Activated CD8-positive, alpha-beta T cell treated with anti-CD3 and anti-CD28 coated beads for 36 hours (primary cell): ENCODE data around the gene HS3ST6. TPM values are rescaled to one million over a fixed set of nuclear protein-coding genes. Genes with fewer than 3 reads are reported as not detected.

Experiments
- ATAC-seq: fragments of 200-7000 bp; cut with Tn5 transposase; one replicate; pipeline ENCODE4 v1.10.0; 2021; ENCODE audit warnings: mild to moderate bottlenecking, moderate library complexity
- CTCF ChIA-PET: fragments of 350-600 bp; sonication (Branson Sonifier 250); formaldehyde crosslinking; loops from one replicate; lab custom pipeline; 2021; ENCODE audit warnings: antibody characterized with exemption; lab: Charles Lee
- POLR2A ChIA-PET: fragments of 350-600 bp; sonication (Branson Sonifier 250); formaldehyde crosslinking; loops from one replicate; lab custom pipeline; 2021; ENCODE audit warnings: antibody characterized with exemption; lab: Charles Lee
- DNase-seq: peaks from one replicate; pipeline ENCODE4 v3.0.0-alpha.2; 2020
- H3K27ac Mint-ChIP-seq: one replicate; pipeline ENCODE4 v1.8.0; 2021; ENCODE audit warnings: mild to moderate bottlenecking, mixed read lengths
- H3K27me3 Mint-ChIP-seq: one replicate; pipeline ENCODE4 v1.8.0; 2021; ENCODE audit warnings: mixed read lengths
- H3K36me3 Mint-ChIP-seq: one replicate; pipeline ENCODE4 v1.8.0; 2021; ENCODE audit warnings: low read depth, mixed read lengths
- H3K4me1 Mint-ChIP-seq: one replicate; pipeline ENCODE4 v1.8.0; 2021; ENCODE audit warnings: low read depth, mixed read lengths
- H3K4me3 Mint-ChIP-seq: one replicate; pipeline ENCODE4 v1.8.0; 2021; ENCODE audit warnings: mild to moderate bottlenecking, moderate library complexity, mixed read lengths
- H3K9me3 Mint-ChIP-seq: one replicate; pipeline ENCODE4 v1.8.0; 2021; ENCODE audit warnings: mixed read lengths
- intact Hi-C: fragments of 100-400 bp; cut with micrococcal nuclease; formaldehyde crosslinking; loops from one replicate; pipeline ENCODE4 v1.10.0; 2022
- total RNA-seq, 2 experiments: library from RNA; stranded (reverse); gene quantifications; one replicate each; pipeline ENCODE4 v1.2.3, GENCODE V29; 2021
- TF ChIP-seq, protein P1 (sequence below): fragments of 200-600 bp; IDR thresholded peaks from one replicate; pipeline ENCODE4 v1.8.0; 2022; ENCODE audit warnings: antibody characterized with exemption, mild to moderate bottlenecking

HS3ST6 gene
- total RNA-seq, 2 experiments from 2014 or later: not detected

DNA sequence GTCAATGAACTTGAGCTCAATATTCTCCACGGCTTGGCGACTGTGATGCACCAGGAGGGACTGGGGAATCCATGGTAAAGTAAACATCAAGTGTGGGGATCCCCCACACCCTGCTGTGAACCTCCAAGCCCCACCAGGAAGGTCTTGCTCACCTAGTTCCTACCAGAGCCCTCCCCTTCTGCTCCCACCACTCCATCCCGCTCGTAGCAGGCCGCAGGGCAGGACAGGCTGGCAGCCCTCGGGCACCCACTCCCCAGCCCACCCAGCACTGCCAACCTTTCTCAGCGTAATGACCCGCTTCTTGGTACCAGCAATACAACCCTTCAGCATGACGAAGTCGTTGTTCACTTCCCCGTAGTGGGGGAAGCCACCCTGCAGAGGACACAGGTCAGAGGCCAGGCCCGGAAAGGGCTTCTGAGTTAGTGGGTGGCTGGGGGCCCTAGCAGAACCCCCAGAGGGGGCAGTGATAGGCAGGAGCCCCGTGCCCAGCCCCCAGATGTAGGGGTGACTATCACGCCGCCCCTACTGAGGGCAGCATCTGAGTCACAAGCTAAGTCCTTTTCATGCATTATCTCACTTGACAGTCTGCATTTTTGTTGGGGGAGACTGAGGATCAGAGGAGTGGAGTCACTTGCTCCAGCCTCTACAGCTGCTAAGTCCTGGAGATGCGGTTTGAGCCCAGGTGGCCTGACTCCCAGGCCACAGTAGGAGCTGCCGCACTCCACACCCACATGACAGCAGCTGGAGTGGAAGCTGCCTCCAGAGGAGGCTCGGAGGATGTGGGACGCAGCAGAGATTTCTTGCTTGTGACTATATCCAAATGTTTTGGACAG is 27.6 kb upstream of the HS3ST6 start:
- H3K4me1 Mint-ChIP-seq: peaks cover 23% of the 10 kb centered on the region
- ChIA-PET CTCF (interaction anchor here (1.2 kb wide), 1 partner anchor 19 kb away, joined by 3 read pairs; the partner anchor contains the start of gene RPS2), POLR2A (interaction anchor here (0.9 to 9.2 kb wide), 4 partner anchors 11 to 207 kb away, joined by 3 to 113 read pairs (median 4); partner anchors contain the start of genes NDUFB10, RNF151 and RPS2)
- no peaks in the 10 kb centered on the region for H3K27me3 Mint-ChIP-seq
- H3K4me3 Mint-ChIP-seq: no peak overlapping the region
- no peaks in the 10 kb centered on the region for H3K9me3 Mint-ChIP-seq
- TF ChIP-seq, protein P1, sequence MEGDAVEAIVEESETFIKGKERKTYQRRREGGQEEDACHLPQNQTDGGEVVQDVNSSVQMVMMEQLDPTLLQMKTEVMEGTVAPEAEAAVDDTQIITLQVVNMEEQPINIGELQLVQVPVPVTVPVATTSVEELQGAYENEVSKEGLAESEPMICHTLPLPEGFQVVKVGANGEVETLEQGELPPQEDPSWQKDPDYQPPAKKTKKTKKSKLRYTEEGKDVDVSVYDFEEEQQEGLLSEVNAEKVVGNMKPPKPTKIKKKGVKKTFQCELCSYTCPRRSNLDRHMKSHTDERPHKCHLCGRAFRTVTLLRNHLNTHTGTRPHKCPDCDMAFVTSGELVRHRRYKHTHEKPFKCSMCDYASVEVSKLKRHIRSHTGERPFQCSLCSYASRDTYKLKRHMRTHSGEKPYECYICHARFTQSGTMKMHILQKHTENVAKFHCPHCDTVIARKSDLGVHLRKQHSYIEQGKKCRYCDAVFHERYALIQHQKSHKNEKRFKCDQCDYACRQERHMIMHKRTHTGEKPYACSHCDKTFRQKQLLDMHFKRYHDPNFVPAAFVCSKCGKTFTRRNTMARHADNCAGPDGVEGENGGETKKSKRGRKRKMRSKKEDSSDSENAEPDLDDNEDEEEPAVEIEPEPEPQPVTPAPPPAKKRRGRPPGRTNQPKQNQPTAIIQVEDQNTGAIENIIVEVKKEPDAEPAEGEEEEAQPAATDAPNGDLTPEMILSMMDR: no peak
- intact Hi-C loops: no loop called here
- no peak overlapping the region for H3K27ac Mint-ChIP-seq
- ATAC-seq (no peak), DNase-seq (no peak)
- no peaks in the 10 kb centered on the region for H3K36me3 Mint-ChIP-seq

DNA sequence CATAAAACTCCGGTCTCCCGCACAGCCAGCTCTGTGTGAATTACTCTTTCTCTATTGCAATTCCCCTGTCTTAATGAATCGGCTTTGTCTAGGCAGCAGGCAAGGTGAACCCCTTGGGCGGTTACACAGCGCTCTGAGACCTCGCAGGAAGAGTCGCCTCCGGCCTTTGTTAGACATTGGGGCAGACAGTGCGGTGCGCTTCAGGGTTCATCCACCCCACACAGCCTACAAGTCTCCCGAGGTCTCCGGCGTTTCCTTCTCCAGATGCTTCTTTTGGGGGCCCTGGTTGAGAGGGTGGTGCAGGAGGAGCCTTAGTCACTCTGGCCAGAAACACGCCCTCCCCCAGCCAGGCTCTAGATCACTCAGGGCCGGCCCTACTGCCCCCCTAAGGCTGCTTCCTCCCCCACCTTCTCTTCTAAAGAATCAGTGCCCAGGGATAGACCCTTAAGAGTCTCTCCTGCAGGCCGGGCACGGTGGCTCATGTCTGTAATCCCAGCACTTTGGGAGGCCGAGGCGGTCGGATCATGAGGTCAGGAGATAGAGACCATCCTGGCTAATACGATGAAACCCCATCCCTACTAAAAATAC is 26.5 kb upstream of the HS3ST6 start:
- TF ChIP-seq, protein P1: no peak
- ChIA-PET POLR2A (interaction anchor here (1.1 to 9.2 kb wide), 3 partner anchors 10 to 208 kb away, joined by 3 to 113 read pairs (median 4); partner anchors contain the start of genes NDUFB10, RNF151 and RPS2), CTCF (interaction anchor here (1.5 kb wide), 1 partner anchor 16 kb away, joined by 8 read pairs; no protein-coding TSS in a partner anchor)
- H3K9me3 Mint-ChIP-seq: no peaks in the 10 kb centered on the region
- H3K4me1 Mint-ChIP-seq: peaks cover 23% of the 10 kb centered on the region
- H3K36me3 Mint-ChIP-seq: no peaks in the 10 kb centered on the region
- peak overlapping the region; percentile 82 for H3K4me3 Mint-ChIP-seq
- intact Hi-C loops: no loop called here
- H3K27me3 Mint-ChIP-seq: no peaks in the 10 kb centered on the region
- ATAC-seq (no peak), DNase-seq (no peak)
- H3K27ac Mint-ChIP-seq: no peak overlapping the region

DNA sequence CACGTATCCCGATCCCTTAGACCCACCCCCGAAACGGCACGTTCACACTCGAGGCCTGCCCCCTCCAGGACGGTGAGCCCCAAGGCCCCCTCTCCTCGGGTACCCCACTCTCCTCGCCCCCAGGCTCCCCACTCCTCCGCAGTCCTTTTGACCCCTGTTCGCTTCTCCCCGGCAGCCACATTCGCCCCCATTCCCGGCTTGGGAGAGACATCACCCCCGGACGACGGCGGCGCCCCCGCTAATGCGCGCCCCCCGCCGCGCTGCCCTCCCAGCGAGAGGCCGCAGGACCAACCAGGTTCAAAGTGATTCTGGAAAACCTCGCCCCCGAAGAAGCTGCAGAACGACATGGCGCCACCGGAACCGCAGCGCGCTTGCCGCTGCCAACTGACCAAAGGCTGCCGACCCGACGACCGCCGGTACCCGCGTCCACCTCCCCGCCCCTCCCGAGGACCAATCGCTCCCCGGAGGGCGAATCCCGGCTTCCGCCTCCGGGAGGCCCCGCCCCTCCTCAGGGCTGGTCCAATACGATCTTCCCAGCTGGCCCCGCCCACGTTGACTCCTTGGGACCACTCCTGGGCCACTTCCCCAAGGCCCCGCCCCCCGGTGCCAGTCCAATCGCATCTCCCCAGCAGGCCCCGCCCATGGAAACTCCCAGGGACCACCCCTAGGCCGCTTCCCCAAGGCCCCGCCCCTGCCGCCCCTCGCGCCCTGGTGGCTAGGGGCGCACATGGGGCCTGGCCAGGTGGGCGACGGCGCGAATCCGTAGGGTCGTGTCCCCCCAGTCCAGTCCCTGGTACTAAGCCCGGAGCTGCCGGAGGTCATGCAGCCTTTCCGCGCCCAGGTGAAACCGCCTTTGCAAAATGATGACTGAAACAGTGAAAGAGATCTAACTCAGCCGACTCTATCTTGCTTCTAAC is 24.9 kb upstream of the HS3ST6 start, which contains the start of gene MSRB1:
Gene MSRB1 (minus strand): TSS at position 390 of the 917 bp plus-strand sequence. CDS start 43 bp downstream, at position 347.
- POLR2A ChIA-PET: interaction anchor here (0.6 to 9.2 kb wide), 5 partner anchors 20 to 1721 kb away, joined by 3 to 113 read pairs (median 3); partner anchors contain the start of genes NDUFB10, RNF151 and RPS2
- Mint-ChIP-seq H3K9me3 (no peaks in the 10 kb centered on the region), H3K36me3 (peaks cover 4% of the 10 kb centered on the region), H3K27me3 (no peaks in the 10 kb centered on the region), H3K4me3 (peak within 1 kb of the TSS; percentile 82), H3K27ac (peak within 1 kb of the TSS; percentile 86), H3K4me1 (peaks cover 23% of the 10 kb centered on the region)
- TF ChIP-seq, protein P1: no peak
- intact Hi-C loops: no loop called here
- peak; percentile 100 for DNase-seq
- ATAC-seq: peak; percentile 99
- CTCF ChIA-PET: interaction anchor here (1.0 to 1.5 kb wide), 5 partner anchors 10 to 237 kb away, joined by 3 to 8 read pairs (median 4); partner anchors contain the start of gene MAPK8IP3

DNA sequence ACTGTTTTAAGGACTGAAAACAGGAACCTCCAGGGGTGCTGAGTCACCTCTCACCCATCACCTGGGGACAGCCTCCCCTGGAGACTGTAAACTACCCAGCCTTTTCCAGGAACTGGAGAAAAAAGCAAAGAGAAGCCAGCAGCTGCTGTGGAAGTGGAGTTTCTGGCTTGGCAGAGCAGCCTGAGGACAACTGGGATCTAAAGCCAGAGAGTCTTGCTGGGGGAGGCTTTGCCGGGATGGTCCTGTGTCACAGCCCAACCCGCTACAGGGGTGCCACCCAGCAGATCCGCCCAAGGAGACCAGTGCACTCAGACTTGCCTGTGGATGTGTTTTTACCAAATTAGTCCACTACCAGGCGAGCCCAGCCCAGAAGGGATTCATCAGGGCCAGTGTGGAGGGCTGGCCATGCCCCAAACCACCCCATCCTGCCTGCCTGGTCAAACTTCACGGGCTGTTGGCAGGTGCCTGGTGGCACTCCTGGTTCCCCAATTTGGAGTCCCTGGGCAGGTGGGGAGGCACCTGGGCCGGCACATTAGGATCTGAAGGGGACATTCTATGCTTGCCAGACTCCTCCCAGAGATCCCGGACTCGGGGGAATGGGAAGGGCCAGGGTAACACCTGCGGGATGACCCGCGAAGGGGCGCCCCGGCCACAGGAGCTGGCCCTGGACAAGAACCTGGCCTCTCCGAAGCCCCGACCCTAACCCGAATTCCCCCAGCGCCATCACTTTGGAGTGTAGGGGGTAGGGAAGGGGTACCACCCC is 24.0 kb upstream of the HS3ST6 start:
- Mint-ChIP-seq H3K4me3 (peak overlapping the region; percentile 82), H3K27ac (peak overlapping the region; percentile 59), H3K4me1 (peaks cover 23% of the 10 kb centered on the region), H3K27me3 (no peaks in the 10 kb centered on the region), H3K36me3 (peaks cover 4% of the 10 kb centered on the region), H3K9me3 (no peaks in the 10 kb centered on the region)
- CTCF ChIA-PET: interaction anchor here (1.5 to 2.5 kb wide), 2 partner anchors 13 to 78 kb away, joined by 4 to 14 read pairs; no protein-coding TSS in a partner anchor
- DNase-seq (peak; percentile 31), ATAC-seq (no peak)
- TF ChIP-seq, protein P1: no peak
- POLR2A ChIA-PET: interaction anchor here (0.6 to 9.2 kb wide), 2 partner anchors 21 to 1722 kb away, joined by 3 to 113 read pairs; partner anchors contain the start of genes NDUFB10, RNF151 and RPS2
- intact Hi-C loops: no loop called here
